Ecto neural progenitor cell (in vitro differentiated cells): ENCODE data around the gene MCU.
"Not testable (repeated sequence)": the region's sequence is repeated elsewhere in the genome, so short reads cannot be mapped to it uniquely, and the experiment has no call there.

Experiments
- DNase-seq: peaks from one replicate; pipeline ENCODE4 v3.0.0-alpha.2; 2018; ENCODE audit warnings: low spot score

Gene MCU

GRCh38 chr10:72762042-72762441, 70.1 kb downstream of the MCU start:
- DNase-seq = no peak

GRCh38 chr10:72763201-72763600, 71.3 kb downstream of the MCU start:
- no peak for DNase-seq

GRCh38 chr10:72764151-72764550, 72.2 kb downstream of the MCU start:
- DNase-seq = no peak

- DNase-seq = no peak
Observed at GRCh38 chr10:72765051-72765745, 73.3 kb downstream of the MCU start.

GRCh38 chr10:72771195-72771594, 79.3 kb downstream of the MCU start:
- not testable (repeated sequence) for DNase-seq

- no peak for DNase-seq
Observed at GRCh38 chr10:72772031-72772430, 80.1 kb downstream of the MCU start.

GRCh38 chr10:72779874-72780273, 87.9 kb downstream of the MCU start:
- DNase-seq = no peak

- DNase-seq = no peak
Observed at GRCh38 chr10:72782649-72783330, 90.8 kb downstream of the MCU start.

GRCh38 chr10:72783410-72783833, 91.5 kb downstream of the MCU start:
- no peak for DNase-seq

- peak; percentile 62 for DNase-seq
Observed at GRCh38 chr10:72784551-72785351, 92.8 kb downstream of the MCU start.

GRCh38 chr10:72785409-72785808, 93.5 kb downstream of the MCU start:
- no peak for DNase-seq

GRCh38 chr10:72790216-72790990, 98.5 kb downstream of the MCU start:
- no peak for DNase-seq

- DNase-seq = no peak
Observed at GRCh38 chr10:72792288-72792687, 100.3 kb downstream of the MCU start.

- DNase-seq = no peak
Observed at GRCh38 chr10:72793752-72794151, 101.8 kb downstream of the MCU start.

GRCh38 chr10:72794260-72794659, 102.3 kb downstream of the MCU start:
- no peak for DNase-seq

- DNase-seq = no peak
Observed at GRCh38 chr10:72796042-72796441, 104.1 kb downstream of the MCU start.

- DNase-seq = no peak
Observed at GRCh38 chr10:72796538-72796937, 104.6 kb downstream of the MCU start.

GRCh38 chr10:72800000-72800740, 108.2 kb downstream of the MCU start:
- no peak for DNase-seq

GRCh38 chr10:72800741-72801092, 108.8 kb downstream of the MCU start:
- no peak for DNase-seq

- DNase-seq = no peak
Observed at GRCh38 chr10:72801263-72801868, 109.4 kb downstream of the MCU start.

- DNase-seq = no peak
Observed at GRCh38 chr10:72802332-72802731, 110.4 kb downstream of the MCU start.
